ENCODE measurements around the gene RNU5B-1.

Gene RNU5B-1

GRCh38 chr15:65277015-65277414 lies 27.5 kb upstream of the RNU5B-1 start:
- TF ChIP-seq POLR2A (IDR thresholded peaks at IDR 0.05; ENCODE audit: low read length) (no peak), GATA1 (IDR thresholded peaks at IDR 0.05; ENCODE audit: low read depth, low read length) (no peak)
- no peak for DNase-seq

DNA sequence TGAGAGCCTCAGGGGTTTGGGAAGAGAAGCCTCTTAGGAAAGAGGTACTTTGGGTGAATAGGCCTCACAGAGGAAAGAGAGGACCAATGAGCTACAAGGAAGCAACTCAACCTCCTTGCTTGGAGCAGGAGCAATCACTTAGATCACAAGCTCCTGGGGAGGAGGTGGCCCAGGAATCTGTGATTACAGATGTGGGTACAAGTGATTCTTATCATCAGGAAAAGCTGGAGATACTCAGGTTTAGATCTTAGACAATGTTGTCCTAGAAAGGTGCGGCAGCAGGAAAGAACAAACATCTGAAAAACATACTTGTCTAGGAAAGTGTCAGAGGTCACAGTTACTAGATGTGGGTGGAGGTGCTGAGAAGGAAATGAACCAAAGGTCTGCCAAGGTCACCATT lies 26.0 kb upstream of the RNU5B-1 start:
- no peak for DNase-seq
- TF ChIP-seq GATA1 (IDR thresholded peaks at IDR 0.05; ENCODE audit: low read depth, low read length): no peak
- TF ChIP-seq POLR2A (IDR thresholded peaks at IDR 0.05; ENCODE audit: low read length): no peak

DNA sequence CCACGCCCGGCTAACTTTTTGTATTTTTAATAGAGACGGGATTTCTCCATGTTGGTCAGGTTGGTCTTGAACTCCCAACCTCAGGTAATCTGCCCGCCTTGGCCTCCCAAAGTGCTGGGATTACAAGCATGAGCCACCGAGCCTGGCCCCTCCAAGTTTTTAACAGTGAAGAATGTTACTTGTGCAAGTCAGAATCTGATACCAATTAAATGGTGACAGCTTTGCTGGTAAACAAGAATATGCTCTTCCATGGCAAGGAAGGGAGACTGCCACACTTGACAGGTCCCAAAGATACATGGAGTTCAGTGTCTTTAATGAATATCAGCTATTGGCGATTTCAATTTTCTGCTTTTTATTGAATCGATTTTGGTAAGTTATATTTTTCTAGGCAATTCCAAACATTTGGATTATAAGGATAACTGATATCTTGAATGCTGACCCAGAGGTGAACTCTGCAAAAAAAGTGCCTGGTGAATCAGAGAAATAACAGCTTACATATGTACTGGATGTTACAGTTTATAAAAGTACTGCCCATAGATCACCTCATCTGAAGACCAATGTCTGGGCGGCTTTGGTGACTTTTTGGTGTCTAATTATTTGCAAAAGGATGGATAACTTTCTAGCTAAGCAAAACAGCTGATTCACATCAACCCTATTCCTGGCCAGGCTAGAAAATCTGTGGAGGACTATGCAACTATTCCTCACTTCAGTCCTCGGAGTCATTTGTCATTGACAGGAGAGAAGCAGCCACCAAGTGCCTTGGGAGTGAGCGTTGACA lies 19.0 kb upstream of the RNU5B-1 start:
- DNase-seq: no peak
- TF ChIP-seq GATA1 (IDR thresholded peaks at IDR 0.05; ENCODE audit: low read depth, low read length) (no peak), POLR2A (IDR thresholded peaks at IDR 0.05; ENCODE audit: low read length) (no peak)

- peak; percentile 71 to 75 for DNase-seq
- TF ChIP-seq POLR2A (IDR thresholded peaks at IDR 0.05; ENCODE audit: low read length) (no peak), GATA1 (IDR thresholded peaks at IDR 0.05; ENCODE audit: low read depth, low read length) (no peak)
These were observed 18.3 kb upstream of the RNU5B-1 start for GRCh38 chr15:65286069-65286703.

- TF ChIP-seq GATA1 (IDR thresholded peaks at IDR 0.05; ENCODE audit: low read depth, low read length) (no peak), POLR2A (IDR thresholded peaks at IDR 0.05; ENCODE audit: low read length) (peak; percentile 65)
- peak; percentile 94 to 95 for DNase-seq
These were observed 17.6 kb upstream of the RNU5B-1 start, which contains the start of gene PARP16 for GRCh38 chr15:65286704-65287519. Gene PARP16 (minus strand): TSS chr15:65286883. CDS start chr15:65286426, 457 bp downstream.

DNA sequence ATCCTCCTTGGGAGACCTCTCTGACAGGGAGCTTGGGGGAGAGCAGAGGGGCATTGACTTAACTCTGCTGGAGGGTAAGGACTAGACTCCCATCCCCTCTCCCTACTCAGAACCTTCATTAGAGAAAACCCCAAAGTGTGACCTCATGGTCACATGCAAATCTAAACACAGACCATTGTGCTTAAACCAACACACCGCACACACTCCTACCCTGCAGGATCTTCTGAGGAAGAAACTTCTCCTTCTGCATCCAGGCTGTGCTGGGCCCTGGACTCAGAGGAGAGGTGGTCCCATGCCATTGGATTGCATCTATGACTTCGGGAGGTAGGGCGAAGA lies 17.0 kb upstream of the RNU5B-1 start:
- DNase-seq: peak; percentile 16 to 27
- TF ChIP-seq GATA1 (IDR thresholded peaks at IDR 0.05; ENCODE audit: low read depth, low read length) (no peak), POLR2A (IDR thresholded peaks at IDR 0.05; ENCODE audit: low read length) (no peak)

DNA sequence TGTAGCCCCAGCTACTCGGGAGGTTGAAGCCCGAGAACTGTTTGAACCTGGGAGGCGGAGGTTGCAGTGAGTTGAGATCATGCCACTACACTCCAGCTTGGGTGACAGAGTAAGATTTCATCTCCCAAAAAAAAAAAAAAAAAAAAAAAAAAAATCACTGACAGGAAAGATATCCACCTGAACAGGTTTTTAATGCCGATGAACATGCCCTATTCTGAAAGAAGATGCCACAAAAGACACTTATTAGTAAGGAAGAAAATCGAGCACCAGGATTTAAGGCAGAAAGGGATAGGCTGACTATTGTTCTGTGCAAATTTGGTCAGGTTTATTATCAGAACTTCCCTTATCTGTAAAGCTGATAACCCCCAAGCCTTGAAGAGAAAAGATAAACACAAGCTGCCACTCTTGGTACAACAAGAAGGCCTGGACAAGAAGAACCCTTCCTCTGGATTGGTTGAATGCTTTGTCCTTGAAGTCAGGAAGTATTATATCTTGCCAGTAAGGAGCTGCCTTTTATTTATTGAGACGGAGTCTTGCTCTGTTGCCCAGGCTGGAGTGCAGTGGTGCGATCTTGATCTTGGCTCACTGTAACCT lies 15.1 kb upstream of the RNU5B-1 start:
- DNase-seq: peak; percentile 17 to 74
- TF ChIP-seq GATA1 (IDR thresholded peaks at IDR 0.05; ENCODE audit: low read depth, low read length) (no peak), POLR2A (IDR thresholded peaks at IDR 0.05; ENCODE audit: low read length) (no peak)

DNA sequence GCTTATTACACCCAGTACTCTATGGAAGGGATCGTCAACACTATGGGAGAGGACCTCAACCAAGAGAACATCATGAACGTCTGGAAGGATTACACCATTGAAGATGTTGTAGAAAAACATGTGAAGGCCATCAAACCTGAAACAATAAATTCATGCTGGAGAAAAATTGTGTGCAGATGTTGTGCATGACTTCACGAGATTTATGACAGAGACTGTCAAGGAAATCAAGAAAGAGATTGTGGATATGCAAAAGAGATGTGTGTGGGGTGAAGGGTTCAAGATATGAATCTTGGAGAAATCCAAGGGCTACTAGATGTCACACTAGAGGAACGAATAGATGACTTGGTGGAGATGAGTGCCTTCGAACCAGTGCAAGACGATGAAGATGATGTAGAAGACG lies 14.2 kb upstream of the RNU5B-1 start:
- DNase-seq: no peak
- TF ChIP-seq GATA1 (IDR thresholded peaks at IDR 0.05; ENCODE audit: low read depth, low read length): no peak
- TF ChIP-seq POLR2A (IDR thresholded peaks at IDR 0.05; ENCODE audit: low read length): no peak

DNA sequence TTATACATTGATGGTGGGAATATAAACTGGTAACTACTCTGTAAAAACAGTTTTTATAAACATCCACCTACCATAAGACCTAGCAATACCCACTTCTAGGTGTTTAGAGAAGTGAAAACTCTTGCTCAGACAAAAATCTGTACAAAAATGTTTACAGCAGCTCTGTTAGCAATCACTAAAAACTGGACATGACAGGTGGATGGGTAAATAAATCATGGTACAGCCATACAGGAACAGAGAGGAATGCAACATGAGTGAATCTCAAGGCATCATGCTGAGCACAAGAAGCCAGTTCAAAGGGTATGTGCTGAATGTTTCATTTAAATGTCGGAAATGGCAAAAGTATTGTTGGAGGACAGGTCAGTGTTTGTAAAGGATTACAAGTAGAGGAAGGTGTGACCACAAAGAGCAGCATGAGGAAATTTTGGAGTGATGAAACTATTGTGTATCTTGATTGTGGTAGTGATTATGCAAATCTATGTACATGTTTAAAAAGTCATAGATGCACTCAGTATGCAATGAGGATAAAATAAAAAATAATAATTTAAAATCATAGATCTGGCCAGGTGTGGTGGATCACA lies 11.4 kb upstream of the RNU5B-1 start:
- DNase-seq: no peak
- TF ChIP-seq POLR2A (IDR thresholded peaks at IDR 0.05; ENCODE audit: low read length) (no peak), GATA1 (IDR thresholded peaks at IDR 0.05; ENCODE audit: low read depth, low read length) (no peak)

DNA sequence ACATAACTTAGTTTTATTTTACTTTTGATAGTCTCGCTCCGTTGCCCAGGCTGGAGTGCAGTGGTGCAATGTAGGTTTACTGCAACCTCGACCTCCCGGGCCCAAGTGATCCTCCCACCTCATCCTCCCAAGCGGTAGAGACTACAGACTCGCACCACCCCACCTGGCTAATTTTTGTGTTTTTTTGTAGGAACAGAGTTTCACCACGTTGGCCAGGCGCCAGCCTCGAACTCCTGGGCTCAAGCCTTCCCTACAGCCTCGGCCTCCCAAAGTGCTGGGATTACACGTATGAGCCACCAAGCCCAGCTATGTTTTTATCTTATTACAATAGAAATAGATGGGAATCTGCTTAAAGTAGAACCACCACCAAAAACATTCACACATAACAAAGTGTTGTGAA lies 5.7 kb upstream of the RNU5B-1 start:
- no peak for TF ChIP-seq POLR2A (IDR thresholded peaks at IDR 0.05; ENCODE audit: low read length)
- no peak for TF ChIP-seq GATA1 (IDR thresholded peaks at IDR 0.05; ENCODE audit: low read depth, low read length)
- DNase-seq: no peak

DNA sequence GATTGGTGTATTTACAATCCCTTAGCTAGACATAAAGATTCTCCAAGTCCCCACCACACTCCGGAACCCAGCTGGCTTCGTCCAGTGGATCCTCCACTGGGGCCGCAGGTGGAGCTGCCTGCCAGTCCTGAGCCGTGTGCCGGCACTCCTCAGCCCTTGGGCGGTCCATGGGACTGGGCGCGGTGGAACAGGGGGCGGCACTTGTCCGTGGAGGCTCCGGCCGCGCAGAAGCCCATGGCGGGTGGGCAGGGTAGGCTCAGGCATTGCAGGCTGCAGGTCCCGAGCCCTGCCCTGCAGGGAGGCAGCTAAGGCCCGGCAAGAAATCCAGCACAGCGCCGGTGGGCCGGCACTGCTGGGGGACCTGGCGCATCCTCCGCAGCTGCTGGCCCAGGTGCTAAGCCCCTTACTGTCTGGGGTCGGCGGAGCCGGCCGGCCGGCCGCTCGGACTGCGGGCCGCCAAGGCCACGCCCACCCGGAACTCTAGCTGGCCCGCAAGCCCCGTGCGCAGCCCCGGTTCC lies 3.5 kb upstream of the RNU5B-1 start:
- TF ChIP-seq POLR2A (IDR thresholded peaks at IDR 0.05; ENCODE audit: low read length): no peak
- no peak for TF ChIP-seq GATA1 (IDR thresholded peaks at IDR 0.05; ENCODE audit: low read depth, low read length)
- DNase-seq: no peak

- TF ChIP-seq GATA1 (IDR thresholded peaks at IDR 0.05; ENCODE audit: low read depth, low read length): no peak
- TF ChIP-seq POLR2A (IDR thresholded peaks at IDR 0.05; ENCODE audit: low read length): no peak
- DNase-seq: no peak
These were observed 2.4 kb upstream of the RNU5B-1 start for GRCh38 chr15:65302061-65302460.

DNA sequence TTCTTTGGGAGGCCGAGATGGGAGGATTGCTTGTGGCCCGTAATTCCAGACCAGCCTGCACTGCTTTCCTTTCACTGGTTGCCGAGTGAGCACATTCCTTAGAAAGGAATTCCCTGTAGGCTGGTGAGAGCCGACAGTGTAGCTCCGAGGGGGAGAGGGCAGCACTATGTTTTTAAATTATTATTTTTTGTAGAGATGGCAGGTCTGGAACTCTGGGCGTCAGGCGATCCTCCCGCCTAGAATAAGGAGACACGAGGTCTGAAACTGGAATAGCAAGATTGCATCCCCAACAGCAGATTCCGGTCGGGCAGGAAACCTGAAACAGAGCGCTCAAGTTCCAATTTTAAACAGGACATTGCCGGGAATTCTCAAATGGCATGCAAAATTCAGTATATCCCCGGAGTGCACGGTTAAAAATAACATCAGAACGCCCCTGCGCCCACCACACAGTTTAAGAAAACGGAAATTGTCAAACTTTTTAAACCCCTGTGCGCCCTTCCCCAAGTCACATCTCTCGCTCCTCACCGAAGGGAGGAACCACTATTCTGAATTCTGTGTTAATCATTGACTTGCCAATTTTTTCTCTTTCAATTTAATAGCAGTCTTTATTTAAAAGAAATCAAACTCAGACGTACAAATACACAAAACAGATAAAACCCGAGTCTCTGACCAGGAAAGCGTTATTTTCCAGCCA lies 643 bp upstream of the RNU5B-1 start:
- TF ChIP-seq GATA1 (IDR thresholded peaks at IDR 0.05; ENCODE audit: low read depth, low read length) (no peak), POLR2A (IDR thresholded peaks at IDR 0.05; ENCODE audit: low read length) (no peak)
- peak in 1 of 2 experiments; percentile 58 for DNase-seq
